ENCODE data around the gene CAT.

GRCh38 chr11:34507156-34507555 lies 68.4 kb downstream of the CAT start:
- TF ChIP-seq EZH2 (IDR thresholded peaks at IDR 0.05) (no peak), CTCF (IDR thresholded peaks at IDR 0.05) (no peak), EZH2phosphoT487 (IDR thresholded peaks at IDR 0.05) (no peak)

Measured in neural progenitor cell (in vitro differentiated cells).